MM.1S (cell line): Measurements from ENCODE around the gene HTR1B.

Experiments
- DNase-seq: peaks from one replicate; pipeline ENCODE4 v3.0.0-alpha.2; 2015
- H2AFZ ChIP-seq: fragments of 300-600 bp; sonication (generic); 2 replicates; pipeline ENCODE4 v1.6.0; 2016; ENCODE audit warnings: antibody characterized with exemption, low read length
- H3F3A ChIP-seq: fragments of 300-600 bp; sonication (generic); 2 replicates; pipeline ENCODE4 v1.6.1; 2016; ENCODE audit warnings: mild to moderate bottlenecking, antibody characterized with exemption, low read length, moderate library complexity, mixed read lengths; ENCODE audit not compliant: insufficient read depth
- H3K27ac ChIP-seq: fragments of 300-600 bp; sonication (generic); 2 replicates; pipeline ENCODE4 v1.5.1; 2016; ENCODE audit warnings: mild to moderate bottlenecking, low read length
- H3K27me3 ChIP-seq: fragments of 300-600 bp; sonication (generic); replicated peaks from 2 replicates; pipeline ENCODE4 v1.6.0; 2016; ENCODE audit warnings: low read length; ENCODE audit not compliant: insufficient read depth
- H3K36me3 ChIP-seq: fragments of 300-600 bp; sonication (generic); replicated peaks from 2 replicates; pipeline ENCODE4 v1.6.1; 2016; ENCODE audit warnings: mild to moderate bottlenecking, low read length, mixed read lengths; ENCODE audit not compliant: insufficient read depth
- H3K4me1 ChIP-seq: fragments of 300-600 bp; sonication (generic); 2 replicates; pipeline ENCODE4 v1.6.1; 2016; ENCODE audit warnings: low read length, mixed read lengths
- H3K4me2 ChIP-seq: fragments of 300-600 bp; sonication (generic); 2 replicates; pipeline ENCODE4 v1.6.0; 2016; ENCODE audit warnings: low read depth, low read length
- H3K4me3 ChIP-seq: fragments of 300-600 bp; sonication (generic); 2 replicates; pipeline ENCODE4 v1.5.1; 2016; ENCODE audit warnings: low read length, mixed read lengths
- H3K79me2 ChIP-seq: fragments of 300-600 bp; sonication (generic); 2 replicates; pipeline ENCODE4 v1.6.1; 2016; ENCODE audit warnings: mixed run types, low read length, mixed read lengths
- H3K9ac ChIP-seq: fragments of 300-600 bp; sonication (generic); 2 replicates; pipeline ENCODE4 v1.6.1; 2016; ENCODE audit warnings: low read length, mixed read lengths
- H3K9me2 ChIP-seq: fragments of 300-600 bp; sonication (generic); replicated peaks from 2 replicates; pipeline ENCODE4 v1.6.1; 2016; ENCODE audit warnings: mild to moderate bottlenecking, low read length, mixed read lengths; ENCODE audit not compliant: insufficient read depth
- H3K9me3 ChIP-seq: fragments of 300-600 bp; sonication (generic); replicated peaks from 2 replicates; pipeline ENCODE4 v1.6.1; 2016; ENCODE audit warnings: mild to moderate bottlenecking, low read length, mixed read lengths; ENCODE audit not compliant: insufficient read depth
- H4K20me1 ChIP-seq: fragments of 300-600 bp; sonication (generic); 2 replicates; pipeline ENCODE4 v1.6.1; 2016; ENCODE audit warnings: mild to moderate bottlenecking, low read length, moderate library complexity, mixed read lengths; ENCODE audit not compliant: insufficient read depth
- EZH2 ChIP-seq: fragments of 300-600 bp; sonication (generic); optimal IDR thresholded peaks from 2 replicates; pipeline ENCODE3; 2017; ENCODE audit warnings: low read depth, mild to moderate bottlenecking, antibody characterized with exemption, low read length, mixed read lengths
- EZH2phosphoT487 ChIP-seq: fragments of 300-600 bp; sonication (generic); IDR thresholded peaks from 2 replicates; pipeline ENCODE4 v1.6.1; 2018; ENCODE audit warnings: antibody characterized with exemption, low read length
- TF ChIP-seq, protein P1 (sequence below): fragments of 300-600 bp; sonication (generic); IDR thresholded peaks from 2 replicates; pipeline ENCODE4 v1.5.1; 2016; ENCODE audit warnings: antibody characterized with exemption, low read length, mixed read lengths

Gene HTR1B

DNA sequence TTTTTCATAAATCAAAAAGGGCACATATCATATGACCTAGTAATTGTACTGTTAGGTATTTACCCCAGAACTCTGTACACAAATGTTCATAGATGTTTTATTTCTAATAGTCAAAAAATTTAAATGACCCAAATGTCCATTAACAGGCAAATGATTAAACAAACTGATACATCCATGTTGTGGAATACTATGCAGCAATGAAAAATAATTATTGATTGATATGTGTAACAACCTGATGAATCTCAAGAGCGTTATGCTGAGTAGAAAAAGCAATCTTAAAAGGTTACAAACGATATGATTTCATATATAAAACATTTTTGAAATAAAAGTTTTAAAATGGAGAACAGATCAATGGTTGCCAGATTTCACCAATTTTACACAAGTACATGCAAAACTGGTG is 18.1 kb downstream of the HTR1B start:
- DNase-seq, result no peak
- TF ChIP-seq EZH2 (no peak), EZH2phosphoT487 (no peak)
- TF ChIP-seq, protein P1, sequence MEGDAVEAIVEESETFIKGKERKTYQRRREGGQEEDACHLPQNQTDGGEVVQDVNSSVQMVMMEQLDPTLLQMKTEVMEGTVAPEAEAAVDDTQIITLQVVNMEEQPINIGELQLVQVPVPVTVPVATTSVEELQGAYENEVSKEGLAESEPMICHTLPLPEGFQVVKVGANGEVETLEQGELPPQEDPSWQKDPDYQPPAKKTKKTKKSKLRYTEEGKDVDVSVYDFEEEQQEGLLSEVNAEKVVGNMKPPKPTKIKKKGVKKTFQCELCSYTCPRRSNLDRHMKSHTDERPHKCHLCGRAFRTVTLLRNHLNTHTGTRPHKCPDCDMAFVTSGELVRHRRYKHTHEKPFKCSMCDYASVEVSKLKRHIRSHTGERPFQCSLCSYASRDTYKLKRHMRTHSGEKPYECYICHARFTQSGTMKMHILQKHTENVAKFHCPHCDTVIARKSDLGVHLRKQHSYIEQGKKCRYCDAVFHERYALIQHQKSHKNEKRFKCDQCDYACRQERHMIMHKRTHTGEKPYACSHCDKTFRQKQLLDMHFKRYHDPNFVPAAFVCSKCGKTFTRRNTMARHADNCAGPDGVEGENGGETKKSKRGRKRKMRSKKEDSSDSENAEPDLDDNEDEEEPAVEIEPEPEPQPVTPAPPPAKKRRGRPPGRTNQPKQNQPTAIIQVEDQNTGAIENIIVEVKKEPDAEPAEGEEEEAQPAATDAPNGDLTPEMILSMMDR, result no peak
- no peak overlapping the region for H3K4me3 ChIP-seq

GRCh38 chr6:77440206-77440976 is 22.9 kb downstream of the HTR1B start:
- no peaks in the 10 kb centered on the region for H3K36me3 ChIP-seq
- no peaks in the 10 kb centered on the region for H3K79me2 ChIP-seq
- H3K9ac ChIP-seq, result no peak overlapping the region
- no peak overlapping the region for H3K27ac ChIP-seq
- no peaks in the 10 kb centered on the region for H3K9me3 ChIP-seq
- TF ChIP-seq EZH2phosphoT487, result no peak
- TF ChIP-seq, protein P1, result no peak
- no peak for TF ChIP-seq EZH2
- H3F3A ChIP-seq, result no peaks in the 10 kb centered on the region
- H4K20me1 ChIP-seq, result no peaks in the 10 kb centered on the region
- no peak overlapping the region for H2AFZ ChIP-seq
- H3K4me1 ChIP-seq, result no peaks in the 10 kb centered on the region
- no peaks in the 10 kb centered on the region for H3K9me2 ChIP-seq
- no peak overlapping the region for H3K4me3 ChIP-seq
- no peak for DNase-seq
- no peak overlapping the region for H3K4me2 ChIP-seq
- H3K27me3 ChIP-seq, result no peaks in the 10 kb centered on the region

More for the DNA sequence above, 18.1 kb downstream of the HTR1B start:
- Histone ChIP-seq H3K4me2 (no peak overlapping the region), H4K20me1 (no peaks in the 10 kb centered on the region), H3K27ac (no peak overlapping the region), H3F3A (no peaks in the 10 kb centered on the region), H3K4me1 (no peaks in the 10 kb centered on the region), H3K27me3 (no peaks in the 10 kb centered on the region), H3K9me3 (no peaks in the 10 kb centered on the region), H2AFZ (no peak overlapping the region), H3K9ac (no peak overlapping the region), H3K79me2 (no peaks in the 10 kb centered on the region), H3K36me3 (no peaks in the 10 kb centered on the region), H3K9me2 (no peaks in the 10 kb centered on the region)

GRCh38 chr6:77433888-77434287 is 29.4 kb downstream of the HTR1B start:
- Histone ChIP-seq H3K4me1 (no peaks in the 10 kb centered on the region), H2AFZ (no peak overlapping the region), H3K36me3 (no peaks in the 10 kb centered on the region), H3K9me3 (no peaks in the 10 kb centered on the region), H3K9ac (no peak overlapping the region), H3K27me3 (no peaks in the 10 kb centered on the region), H3K27ac (no peak overlapping the region), H3F3A (no peaks in the 10 kb centered on the region), H3K4me2 (no peak overlapping the region), H3K9me2 (no peaks in the 10 kb centered on the region), H4K20me1 (no peaks in the 10 kb centered on the region), H3K4me3 (no peak overlapping the region), H3K79me2 (no peaks in the 10 kb centered on the region)
- TF ChIP-seq, protein P1, result no peak
- TF ChIP-seq EZH2phosphoT487, result no peak
- DNase-seq, result no peak
